Endothelial cell of hepatic sinusoid (primary cell): Measurements from ENCODE around the gene ESYT1.
"Not testable (repeated sequence)": the region's sequence is repeated elsewhere in the genome, so short reads cannot be mapped to it uniquely, and the experiment has no call there.

Experiments used
- in situ Hi-C: cut with HindIII; loops from 2 replicates; pipeline ENCODE4 v1.10.0; 2017; ENCODE audit warnings: low sequenced_read_pairs

Gene ESYT1

GRCh38 chr12:56153678-56154065, 25.6 kb downstream of the ESYT1 start:
- in situ Hi-C loops, result no loop called here

- in situ Hi-C loops, result no loop called here
Observed at GRCh38 chr12:56154246-56154771, 26.2 kb downstream of the ESYT1 start.

- in situ Hi-C loops, result no loop called here
Observed at GRCh38 chr12:56154818-56155217, 26.8 kb downstream of the ESYT1 start.

- in situ Hi-C loops, result no loop called here
Observed at GRCh38 chr12:56155256-56155845, 27.3 kb downstream of the ESYT1 start.

- in situ Hi-C loops, result not testable (repeated sequence)
Observed at GRCh38 chr12:56156464-56157200, 28.6 kb downstream of the ESYT1 start.

GRCh38 chr12:56157201-56158028, 29.3 kb downstream of the ESYT1 start:
- in situ Hi-C loops, result no loop called here

- in situ Hi-C loops, result no loop called here
Observed at GRCh38 chr12:56158029-56158925, 30.2 kb downstream of the ESYT1 start, which contains the start of gene MYL6. TSS of gene MYL6 (plus strand) at chr12:56158359. CDS start at chr12:56158402, 43 bp downstream.

GRCh38 chr12:56158926-56159461, 30.9 kb downstream of the ESYT1 start:
- in situ Hi-C loops, result no loop called here

- in situ Hi-C loops, result no loop called here
Observed at GRCh38 chr12:56159482-56160192, 31.6 kb downstream of the ESYT1 start.

GRCh38 chr12:56160193-56160763, 32.2 kb downstream of the ESYT1 start:
- in situ Hi-C loops, result no loop called here

- in situ Hi-C loops, result no loop called here
Observed at GRCh38 chr12:56160894-56161689, 33.0 kb downstream of the ESYT1 start.

GRCh38 chr12:56161690-56162351, 33.8 kb downstream of the ESYT1 start:
- in situ Hi-C loops, result no loop called here

- in situ Hi-C loops, result no loop called here
Observed at GRCh38 chr12:56162468-56163290, 34.6 kb downstream of the ESYT1 start.

- in situ Hi-C loops, result no loop called here
Observed at GRCh38 chr12:56163533-56164344, 35.7 kb downstream of the ESYT1 start.

GRCh38 chr12:56164345-56164729, 36.3 kb downstream of the ESYT1 start:
- in situ Hi-C loops, result no loop called here

- in situ Hi-C loops, result no loop called here
Observed at GRCh38 chr12:56165369-56165768, 37.3 kb downstream of the ESYT1 start.
